G401.6 (cell line): ENCODE results near the gene GRIN1.

Experiments
- FAIRE-seq: peaks from 2 replicates; lab custom pipeline; 2012; peaks lifted over from hg19 to GRCh38; lab: Jason Lieb, UNC

Gene GRIN1

DNA sequence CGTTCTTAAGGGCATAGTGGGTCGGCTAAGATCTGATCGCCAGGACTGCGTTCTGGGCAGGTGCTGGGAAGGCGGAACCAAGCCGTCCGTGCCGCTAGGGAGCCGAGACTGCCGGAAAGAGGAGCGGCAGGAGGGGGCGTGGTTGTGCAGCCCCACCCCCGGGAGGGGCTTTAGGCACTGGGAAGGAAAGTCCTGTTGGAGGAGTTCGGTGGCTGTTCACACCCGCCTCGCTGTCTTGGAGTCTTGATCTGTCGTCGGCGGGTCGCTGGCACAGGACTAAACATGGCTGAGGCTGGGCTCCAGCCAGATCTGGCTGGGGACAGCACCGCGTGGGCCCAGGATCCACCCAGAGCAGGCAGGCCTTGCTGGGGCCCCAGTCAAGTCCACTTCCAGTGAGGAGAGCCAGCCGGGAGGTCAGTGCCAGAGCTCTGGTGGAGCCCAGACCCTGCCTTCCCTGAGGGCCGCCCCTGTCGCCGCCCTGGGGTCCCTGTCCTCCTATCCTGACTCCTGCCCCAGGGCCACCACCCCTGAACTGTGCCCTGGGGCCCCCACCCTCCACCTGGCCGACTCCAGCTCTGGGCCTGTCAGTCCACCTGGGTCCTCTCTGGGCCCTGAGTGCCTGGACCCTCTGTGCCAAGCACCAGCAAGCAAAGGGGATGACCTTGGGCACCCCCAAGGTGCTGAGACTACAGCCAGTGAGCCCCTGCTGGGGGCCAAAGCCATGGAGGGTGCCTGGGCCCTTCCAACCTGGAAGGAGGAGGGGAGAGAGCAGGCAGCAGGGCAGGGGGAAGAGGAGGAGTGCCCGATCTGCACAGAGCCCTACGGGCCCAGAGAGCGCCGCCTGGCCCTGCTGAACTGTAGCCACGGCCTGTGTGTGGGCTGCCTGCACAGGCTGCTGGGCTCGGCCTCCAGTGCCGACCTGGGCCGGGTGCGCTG, 78.6 kb downstream of the GRIN1 start:
- peak; percentile 87 for FAIRE-seq

GRCh38 chr9:137218212-137218753, 79.3 kb downstream of the GRIN1 start:
- no peak for FAIRE-seq
